GM23248 (cell line): Measurements from ENCODE around the gene HSBP1. TPM values are rescaled to one million over a fixed set of nuclear protein-coding genes. Genes with fewer than 3 reads are reported as not detected.
A peak's percentile ranks its signal among the peaks of the same experiment; 100 is the strongest.

Experiments
- DNase-seq: peaks from one replicate; pipeline ENCODE4 v3.0.0-alpha.2; 2015
- H2AFZ ChIP-seq: fragments of 200-600 bp; sonication (generic); 2 replicates; pipeline ENCODE4 v1.6.1; 2016; ENCODE audit warnings: antibody characterized with exemption
- H3F3A ChIP-seq: fragments of 200-600 bp; sonication (generic); 2 replicates; pipeline ENCODE4 v1.6.1; 2016; ENCODE audit warnings: mild to moderate bottlenecking, antibody characterized with exemption, mixed run types; ENCODE audit not compliant: insufficient read depth
- H3K27ac ChIP-seq: fragments of 200-600 bp; sonication (generic); 2 replicates; pipeline ENCODE4 v1.5.1; 2016; ENCODE audit warnings: mild to moderate bottlenecking
- H3K27me3 ChIP-seq: fragments of 200-600 bp; sonication (generic); replicated peaks from 2 replicates; pipeline ENCODE4 v1.6.1; 2016; ENCODE audit warnings: mild to moderate bottlenecking; ENCODE audit not compliant: insufficient read depth
- H3K36me3 ChIP-seq: fragments of 200-600 bp; sonication (generic); 2 replicates; pipeline ENCODE4 v1.6.1; 2016; ENCODE audit warnings: low read depth, mild to moderate bottlenecking
- H3K4me1 ChIP-seq: fragments of 200-600 bp; sonication (generic); 2 replicates; pipeline ENCODE4 v1.6.1; 2016; ENCODE audit warnings: mild to moderate bottlenecking; ENCODE audit not compliant: insufficient read depth
- H3K4me2 ChIP-seq: fragments of 200-600 bp; sonication (generic); one replicate; pipeline ENCODE4 v1.6.1; 2016; ENCODE audit warnings: mild to moderate bottlenecking; ENCODE audit not compliant: unreplicated experiment
- H3K4me3 ChIP-seq: fragments of 200-600 bp; sonication (generic); 2 replicates; pipeline ENCODE4 v1.5.1; 2016; ENCODE audit warnings: mild to moderate bottlenecking
- H3K79me2 ChIP-seq: fragments of 200-600 bp; sonication (generic); 2 replicates; pipeline ENCODE4 v1.6.1; 2016; ENCODE audit warnings: mild to moderate bottlenecking; ENCODE audit not compliant: insufficient read depth
- H3K9ac ChIP-seq: fragments of 200-600 bp; sonication (generic); 2 replicates; pipeline ENCODE4 v1.6.1; 2016; ENCODE audit warnings: mild to moderate bottlenecking
- H3K9me2 ChIP-seq: fragments of 200-600 bp; sonication (generic); 2 replicates; pipeline ENCODE4 v1.6.1; 2016; ENCODE audit warnings: mixed run types, mild to moderate bottlenecking, moderate library complexity; ENCODE audit not compliant: insufficient read depth
- H3K9me3 ChIP-seq: fragments of 200-600 bp; sonication (generic); one replicate; pipeline ENCODE4 v1.6.1; 2017; ENCODE audit warnings: low read depth
- H4K20me1 ChIP-seq: fragments of 200-600 bp; sonication (generic); 2 replicates; pipeline ENCODE4 v1.6.0; 2016; ENCODE audit not compliant: insufficient read depth
- EZH2 ChIP-seq: fragments of 200-600 bp; sonication (generic); IDR thresholded peaks from 2 replicates; pipeline ENCODE4 v1.6.1; 2018; ENCODE audit warnings: antibody characterized with exemption, mild to moderate bottlenecking; ENCODE audit not compliant: insufficient read depth, poor library complexity, severe bottlenecking
- EZH2phosphoT487 ChIP-seq: fragments of 200-600 bp; sonication (generic); IDR thresholded peaks from 2 replicates; pipeline ENCODE4 v1.6.1; 2018; ENCODE audit warnings: antibody characterized with exemption, moderate library complexity, mild to moderate bottlenecking, low read depth; ENCODE audit not compliant: insufficient read depth
- WGBS, 2 experiments: methylation state at CpG; one replicate each; pipeline ENCODE4 v1.1.6; 2015 to 2017; ENCODE audit warnings: low lambda C conversion rate in 2 of 2, low coverage in 1 of 2; ENCODE audit errors: missing lambda C conversion rate in 2 of 2; 5-methylcytosine and 5-hydroxymethylcytosine counted together
- in situ Hi-C: fragments of 300-500 bp; cut with MboI; formaldehyde crosslinking; loops from 2 replicates; pipeline ENCODE4 v1.15.0; 2020
- polyA plus RNA-seq: library from polyadenylated mRNA; unstranded; fragments of >200 nt; fragmentation: Nextera tagmentation; extraction: Ambion mirVana; gene quantifications from 2 replicates; pipeline ENCODE4 v1.2.1, GENCODE V29; 2016
- total RNA-seq: library from RNA; depleted of rRNA; stranded (reverse); fragments of >200 nt; shearing (Covaris generic); gene quantifications from 2 replicates; pipeline ENCODE4 v1.2.3, GENCODE V29; 2014

Gene HSBP1
- total and polyA plus RNA-seq, 2 experiments from 2014 or later, result 32.2 to 405 TPM

- Histone ChIP-seq H3K4me2 (no peak overlapping the region), H3K27me3 (peaks cover 13% of the 10 kb centered on the region), H3K36me3 (peaks cover 6% of the 10 kb centered on the region; the same call in 1 of the 2 replicates), H3K27ac (no peak overlapping the region), H3K79me2 (peaks cover 8% of the 10 kb centered on the region), H3K4me3 (no peak overlapping the region), H3K9ac (no peak overlapping the region), H3K9me3 (no peaks in the 10 kb centered on the region), H3F3A (peaks cover 20% of the 10 kb centered on the region), H2AFZ (no peak overlapping the region), H3K9me2 (no peaks in the 10 kb centered on the region), H4K20me1 (no peaks in the 10 kb centered on the region), H3K4me1 (peaks cover 16% of the 10 kb centered on the region)
- DNase-seq, result no peak
- TF ChIP-seq EZH2phosphoT487 (no peak), EZH2 (no peak)
- 64 to 67% methylated on average over 12 of the region's 12 CpGs for WGBS, 2 experiments
- in situ Hi-C loops, result no loop called here
Measured at GRCh38 chr16:83817022-83817421, 9.2 kb downstream of the HSBP1 start.

GRCh38 chr16:83818276-83818675, 10.5 kb downstream of the HSBP1 start:
- Histone ChIP-seq H3K79me2 (no peaks in the 10 kb centered on the region), H3K27ac (no peak overlapping the region), H3K9ac (no peak overlapping the region), H4K20me1 (no peaks in the 10 kb centered on the region), H3K4me3 (no peak overlapping the region), H3K27me3 (peaks cover 13% of the 10 kb centered on the region), H3K9me2 (no peaks in the 10 kb centered on the region), H2AFZ (no peak overlapping the region), H3K4me2 (no peak overlapping the region), H3K36me3 (no peaks in the 10 kb centered on the region), H3F3A (peaks cover 20% of the 10 kb centered on the region), H3K9me3 (no peaks in the 10 kb centered on the region), H3K4me1 (peaks cover 16% of the 10 kb centered on the region)
- TF ChIP-seq EZH2, result no peak
- TF ChIP-seq EZH2phosphoT487, result no peak
- 22 to 24% methylated on average over 5 of the region's 5 CpGs for WGBS, 2 experiments
- in situ Hi-C loops, result no loop called here
- no peak for DNase-seq

GRCh38 chr16:83819361-83819760, 11.6 kb downstream of the HSBP1 start:
- H3K79me2 ChIP-seq, result no peaks in the 10 kb centered on the region
- WGBS, 2 experiments, result 63 to 64% methylated on average over 8 of the region's 8 CpGs
- no peak overlapping the region for H3K4me2 ChIP-seq
- in situ Hi-C loops, result no loop called here
- no peaks in the 10 kb centered on the region for H4K20me1 ChIP-seq
- H3K4me1 ChIP-seq, result peaks cover 6% of the 10 kb centered on the region
- H3K36me3 ChIP-seq, result no peaks in the 10 kb centered on the region
- no peaks in the 10 kb centered on the region for H3K9me3 ChIP-seq
- DNase-seq, result no peak
- H3K27me3 ChIP-seq, result peaks cover 13% of the 10 kb centered on the region
- TF ChIP-seq EZH2phosphoT487 (no peak), EZH2 (no peak)
- peaks cover 10% of the 10 kb centered on the region for H3F3A ChIP-seq
- no peak overlapping the region for H3K9ac ChIP-seq
- no peak overlapping the region for H3K27ac ChIP-seq
- H2AFZ ChIP-seq, result no peak overlapping the region
- H3K4me3 ChIP-seq, result no peak overlapping the region
- no peaks in the 10 kb centered on the region for H3K9me2 ChIP-seq

GRCh38 chr16:83826146-83826913, 18.6 kb downstream of the HSBP1 start:
- Histone ChIP-seq H3K79me2 (no peaks in the 10 kb centered on the region), H2AFZ (peak overlapping the region; percentile 56), H3K9me2 (no peaks in the 10 kb centered on the region), H3F3A (no peaks in the 10 kb centered on the region), H3K27me3 (no peaks in the 10 kb centered on the region), H3K4me1 (0 out of 2 replicates have a peak, but pooled peaks cover 4% of the 10 kb centered on the region), H4K20me1 (no peaks in the 10 kb centered on the region), H3K9ac (no peak overlapping the region), H3K9me3 (no peaks in the 10 kb centered on the region), H3K27ac (no peak overlapping the region), H3K36me3 (no peaks in the 10 kb centered on the region), H3K4me3 (no peak overlapping the region), H3K4me2 (no peak overlapping the region)
- in situ Hi-C loops, result no loop called here
- peak; percentile 96 for DNase-seq
- WGBS, 2 experiments, result 33% methylated on average over 21 of the region's 21 CpGs
- TF ChIP-seq EZH2, result no peak
- TF ChIP-seq EZH2phosphoT487, result no peak
